Breast epithelium (tissue), 4 donors: ENCODE data around the gene FBXL4. TPM values are rescaled to one million over a fixed set of nuclear protein-coding genes. Genes with fewer than 3 reads are reported as not detected.

ENCODE experiments used
- DNase-seq, 2 donors: peaks; one replicate each; pipeline ENCODE4 v3.0.0-alpha.2; 2019; ENCODE audit warnings: low spot score in 2 of 2
- H3K27ac ChIP-seq, 2 donors: fragments of 200-600 bp; sonication (generic) in 1 of 2; one replicate each; pipeline ENCODE4 v1.5.1; 2016 to 2019; ENCODE audit warnings: mild to moderate bottlenecking in 1 of 2
- H3K27me3 ChIP-seq, 2 donors: fragments of 200-600 bp; sonication (generic) in 1 of 2; one replicate each; pipeline versions ENCODE4 v1.5.1 to v1.6.0; 2017 to 2019; ENCODE audit warnings: control low read depth in 1 of 2, mild to moderate bottlenecking in 1 of 2
- H3K36me3 ChIP-seq: fragments of 200-600 bp; one replicate; pipeline ENCODE4 v1.5.1; 2019
- H3K4me1 ChIP-seq, 2 donors: fragments of 200-600 bp; sonication (generic); one replicate each; pipeline ENCODE4 v1.5.1; 2016 to 2019; ENCODE audit warnings: control low read depth in 1 of 2
- H3K4me3 ChIP-seq, 3 donors: fragments of 200-600 bp; sonication (generic); 1 replicate in 2 of 3; 2 replicates in 1 of 3; pipeline ENCODE4 v1.5.1; 2016 to 2019; ENCODE audit warnings: mild to moderate bottlenecking in 3 of 3, moderate library complexity in 2 of 3
- H3K9me3 ChIP-seq, 2 donors: fragments of 200-600 bp; sonication (generic) in 1 of 2; one replicate each; pipeline ENCODE4 v1.5.1; 2016 to 2019; ENCODE audit warnings: control low read depth in 1 of 2
- CTCF ChIP-seq, 3 donors: fragments of 450-650 bp; IDR thresholded peaks; one replicate each; pipeline ENCODE4 v1.5.1; 2016 to 2017; ENCODE audit warnings: antibody characterized with exemption in 3 of 3, mild to moderate bottlenecking in 3 of 3, moderate library complexity in 3 of 3
- POLR2A ChIP-seq: fragments of 450-650 bp; IDR thresholded peaks from one replicate; pipeline ENCODE4 v1.6.1; 2016; ENCODE audit warnings: antibody characterized with exemption, mild to moderate bottlenecking, moderate library complexity
- POLR2AphosphoS5 ChIP-seq, 3 donors: sonication (generic); formaldehyde crosslinking; IDR thresholded peaks; one replicate each; pipeline ENCODE4 v1.6.1; 2017; ENCODE audit warnings: antibody characterized with exemption in 3 of 3
- intact Hi-C: fragments of 100-400 bp; cut with DNase I; formaldehyde crosslinking; loops from one replicate; pipeline ENCODE4 v1.15.1; 2023; ENCODE audit warnings: low total_unique reads
- total RNA-seq, 3 donors: library from RNA; depleted of rRNA; stranded (reverse); fragments of >200 nt; gene quantifications; one replicate each; pipeline ENCODE4 v1.1.0, GENCODE V29; 2016

Gene FBXL4
- 10 to 100 TPM; 20.6 to 39.4 (median 21.6) TPM for total RNA-seq

DNA sequence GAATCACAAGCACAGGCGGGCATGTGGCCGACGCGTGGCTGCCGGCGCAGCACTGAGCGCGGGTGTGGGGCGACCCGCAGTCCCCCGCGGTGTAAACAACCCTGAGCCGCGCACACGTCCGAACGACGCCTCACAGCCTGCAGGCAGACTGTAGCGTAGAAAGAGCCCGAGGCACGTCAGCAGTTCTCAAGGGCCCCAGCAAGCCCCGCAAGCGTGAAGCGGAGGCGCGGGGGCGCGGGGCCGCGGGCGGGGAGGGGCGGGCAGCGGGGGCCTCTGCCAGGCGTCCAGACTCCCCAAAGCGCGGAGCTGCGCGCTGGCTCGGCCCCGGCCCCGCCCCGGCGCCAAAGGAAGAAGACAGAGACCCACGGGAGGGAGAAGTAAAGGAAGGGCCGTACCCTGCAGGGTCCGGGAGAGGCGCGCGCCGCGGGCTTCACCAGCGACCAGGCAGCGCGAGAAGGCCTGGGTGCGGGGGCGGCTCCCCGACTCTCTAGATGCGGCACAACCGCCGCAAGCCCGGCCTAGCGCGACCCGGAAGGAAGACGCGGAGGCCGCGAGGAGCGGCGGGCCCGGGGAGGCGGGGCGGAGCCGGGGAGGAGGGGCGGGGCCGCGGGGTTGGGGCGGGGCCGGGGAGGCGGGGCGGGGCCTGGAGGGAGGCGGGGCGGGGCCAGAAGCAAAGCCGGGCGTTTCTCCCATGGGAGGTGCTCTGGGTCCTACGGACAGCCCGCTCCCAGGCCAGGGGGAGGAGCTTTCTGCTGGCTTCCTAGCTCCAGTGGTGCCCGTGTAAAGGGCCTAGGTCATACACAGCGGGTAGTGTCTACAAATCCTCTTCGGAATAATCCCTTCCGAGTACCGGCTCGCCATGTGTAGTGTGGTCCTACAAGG lies at the start of gene FBXL4:
TSS of gene FBXL4 (minus strand) at position 536 of the 882 bp plus-strand sequence. CDS start 20,958 bp downstream, outside the sequence.
- intact Hi-C loops: no loop called here
- Histone ChIP-seq H3K4me1 (no peaks in the 10 kb centered on the region), H3K9me3 (no peaks in the 10 kb centered on the region), H3K27me3 (no peaks in the 10 kb centered on the region), H3K36me3 (no peaks in the 10 kb centered on the region), H3K27ac (peak within 1 kb of the TSS; percentile 87), H3K4me3 (peak within 1 kb of the TSS; percentile 81 to 94 (median 91))
- TF ChIP-seq POLR2AphosphoS5 (IDR thresholded peaks at IDR 0.05) (peak in 2 of 3 donors; percentile 41 to 56), POLR2A (no peak), CTCF (IDR thresholded peaks at IDR 0.05) (no peak)
- peak; percentile 57 to 64 for DNase-seq

GRCh38 chr6:98995116-98995515 lies 47.4 kb upstream of the FBXL4 start:
- no peak overlapping the region for H3K27ac ChIP-seq
- no peaks in the 10 kb centered on the region for H3K4me1 ChIP-seq
- no peaks in the 10 kb centered on the region for H3K27me3 ChIP-seq
- DNase-seq: no peak
- intact Hi-C loops: no loop called here
- TF ChIP-seq POLR2A (no peak), CTCF (IDR thresholded peaks at IDR 0.05) (no peak), POLR2AphosphoS5 (IDR thresholded peaks at IDR 0.05) (no peak)
- H3K36me3 ChIP-seq: no peaks in the 10 kb centered on the region
- no peak overlapping the region for H3K4me3 ChIP-seq
- H3K9me3 ChIP-seq: no peaks in the 10 kb centered on the region

DNA sequence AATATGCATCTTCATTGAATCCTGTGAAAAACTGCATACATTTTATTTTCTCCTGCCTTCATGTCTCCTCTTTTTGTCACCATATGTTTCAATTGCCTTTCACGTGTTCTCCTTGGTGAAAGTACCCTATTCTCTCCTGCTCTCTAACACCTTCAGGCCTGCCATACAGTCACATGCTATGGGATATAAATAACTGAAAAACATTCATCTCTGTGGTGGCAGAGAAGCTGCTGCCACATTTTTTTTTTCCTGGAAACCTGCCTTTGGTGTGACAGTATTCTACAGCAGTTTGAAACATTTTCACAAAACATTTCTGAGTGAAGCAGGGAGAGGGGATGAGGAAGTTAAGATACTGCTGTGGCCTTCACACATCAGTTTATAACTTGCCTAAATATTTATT lies 44.8 kb upstream of the FBXL4 start:
- H3K27ac ChIP-seq: no peak overlapping the region
- TF ChIP-seq POLR2A (no peak), CTCF (IDR thresholded peaks at IDR 0.05) (no peak), POLR2AphosphoS5 (IDR thresholded peaks at IDR 0.05) (no peak)
- no peaks in the 10 kb centered on the region for H3K27me3 ChIP-seq
- intact Hi-C loops: no loop called here
- DNase-seq: no peak
- no peaks in the 10 kb centered on the region for H3K4me1 ChIP-seq
- no peaks in the 10 kb centered on the region for H3K9me3 ChIP-seq
- no peaks in the 10 kb centered on the region for H3K36me3 ChIP-seq
- no peak overlapping the region for H3K4me3 ChIP-seq

GRCh38 chr6:98986071-98986615 lies 38.4 kb upstream of the FBXL4 start:
- H3K27ac ChIP-seq: no peak overlapping the region
- DNase-seq: no peak
- no peaks in the 10 kb centered on the region for H3K9me3 ChIP-seq
- TF ChIP-seq POLR2AphosphoS5 (IDR thresholded peaks at IDR 0.05) (no peak), CTCF (IDR thresholded peaks at IDR 0.05) (no peak), POLR2A (no peak)
- no peaks in the 10 kb centered on the region for H3K36me3 ChIP-seq
- H3K27me3 ChIP-seq: no peaks in the 10 kb centered on the region
- intact Hi-C loops: no loop called here
- no peak overlapping the region for H3K4me3 ChIP-seq
- no peaks in the 10 kb centered on the region for H3K4me1 ChIP-seq

- intact Hi-C loops: no loop called here
- no peaks in the 10 kb centered on the region for H3K9me3 ChIP-seq
- no peak overlapping the region for H3K27ac ChIP-seq
- no peak for TF ChIP-seq POLR2AphosphoS5 (IDR thresholded peaks at IDR 0.05)
- TF ChIP-seq CTCF (IDR thresholded peaks at IDR 0.05): no peak
- no peak for TF ChIP-seq POLR2A
- no peaks in the 10 kb centered on the region for H3K27me3 ChIP-seq
- H3K4me1 ChIP-seq: no peaks in the 10 kb centered on the region
- H3K36me3 ChIP-seq: no peaks in the 10 kb centered on the region
- no peak overlapping the region for H3K4me3 ChIP-seq
- no peak for DNase-seq
Measured at GRCh38 chr6:98985391-98985790, 37.6 kb upstream of the FBXL4 start.
